Peyer's patch (tissue), 4 donors: ENCODE results near the gene SYNDIG1L.

Experiments
- CTCF ChIP-seq, 6 experiments: fragments of 450-650 bp in 4 of 6; fragments of 200-600 bp in 2 of 6; sonication (generic) in 1 of 6; IDR thresholded peaks; one replicate each; pipeline ENCODE4 v1.5.1; 2017 to 2019; ENCODE audit warnings: antibody characterized with exemption in 6 of 6, mild to moderate bottlenecking in 3 of 6, moderate library complexity in 1 of 6
- POLR2A ChIP-seq, 2 donors: fragments of 450-650 bp; IDR thresholded peaks; one replicate each; pipeline ENCODE4 v1.5.1; 2017; ENCODE audit warnings: antibody characterized with exemption in 2 of 2, mild to moderate bottlenecking in 2 of 2, moderate library complexity in 2 of 2

- no peak for TF ChIP-seq CTCF (IDR thresholded peaks at IDR 0.05)
- no peak for TF ChIP-seq POLR2A (IDR thresholded peaks at IDR 0.05)
These were observed 11.5 kb downstream of the SYNDIG1L start for GRCh38 chr14:74414403-74415114.
